Endothelial cell (in vitro differentiated cells): ENCODE results near the gene ATG4D. TPM values are rescaled to one million over a fixed set of nuclear protein-coding genes. Genes with fewer than 3 reads are reported as not detected.

Experiments used
- DNase-seq: peaks from one replicate; pipeline ENCODE4 v3.0.0; 2021; ENCODE audit warnings: low spot score
- H3K27ac Mint-ChIP-seq: one replicate; pipeline ENCODE4 v1.8.0; 2021; ENCODE audit warnings: mixed read lengths, inconsistent platforms; ENCODE audit not compliant: unreplicated experiment
- H3K27me3 Mint-ChIP-seq: one replicate; pipeline ENCODE4 v1.8.0; 2021; ENCODE audit warnings: mild to moderate bottlenecking, moderate library complexity, mixed read lengths, inconsistent platforms; ENCODE audit not compliant: unreplicated experiment
- H3K36me3 Mint-ChIP-seq: one replicate; pipeline ENCODE4 v1.8.0; 2021; ENCODE audit warnings: mild to moderate bottlenecking, low read depth, mixed read lengths, inconsistent platforms; ENCODE audit not compliant: unreplicated experiment
- H3K4me1 Mint-ChIP-seq: one replicate; pipeline ENCODE4 v1.8.0; 2021; ENCODE audit warnings: mild to moderate bottlenecking, mixed read lengths, inconsistent platforms; ENCODE audit not compliant: unreplicated experiment
- H3K4me3 Mint-ChIP-seq: one replicate; pipeline ENCODE4 v1.8.0; 2021; ENCODE audit warnings: mild to moderate bottlenecking, mixed read lengths, inconsistent platforms; ENCODE audit not compliant: unreplicated experiment
- H3K9me3 Mint-ChIP-seq: one replicate; pipeline ENCODE4 v1.8.0; 2021; ENCODE audit warnings: mixed read lengths, inconsistent platforms; ENCODE audit not compliant: unreplicated experiment
- CTCF ChIP-seq: fragments of 200-600 bp; sonication (generic); IDR thresholded peaks from one replicate; pipeline ENCODE4 v1.5.0; 2021; ENCODE audit warnings: antibody characterized with exemption; ENCODE audit not compliant: unreplicated experiment
- total RNA-seq: library from RNA; stranded (reverse); fragmentation: NEBNext Ultra II Directional; extraction: Animal tissue kit (Norgen Biotek cat#: 25700); gene quantifications from one replicate; pipeline ENCODE4 v1.2.1, GENCODE V29; 2021; ENCODE audit not compliant: unreplicated experiment

ATG4D gene
- total RNA-seq, 1 donor from 2014 or later: 11.8 TPM

- TF ChIP-seq CTCF: no peak
- Mint-ChIP-seq H3K36me3 (peaks cover 7% of the 10 kb centered on the region), H3K9me3 (no peaks in the 10 kb centered on the region), H3K4me3 (peak overlapping the region; percentile 3), H3K27ac (no peak overlapping the region), H3K27me3 (peaks cover 42% of the 10 kb centered on the region), H3K4me1 (peaks cover 18% of the 10 kb centered on the region)
- no peak for DNase-seq
These were observed 27.7 kb upstream of the ATG4D start for GRCh38 chr19:10516064-10516385.

GRCh38 chr19:10516671-10517286 lies 26.9 kb upstream of the ATG4D start:
- H3K9me3 Mint-ChIP-seq: no peaks in the 10 kb centered on the region
- H3K27ac Mint-ChIP-seq: no peak overlapping the region
- no peak for TF ChIP-seq CTCF
- no peak for DNase-seq
- peaks cover 18% of the 10 kb centered on the region for H3K4me1 Mint-ChIP-seq
- H3K4me3 Mint-ChIP-seq: peak overlapping the region; percentile 68
- H3K27me3 Mint-ChIP-seq: peaks cover 42% of the 10 kb centered on the region
- peaks cover 7% of the 10 kb centered on the region for H3K36me3 Mint-ChIP-seq

- no peak for TF ChIP-seq CTCF
- no peak for DNase-seq
- Mint-ChIP-seq H3K9me3 (no peaks in the 10 kb centered on the region), H3K36me3 (peaks cover 7% of the 10 kb centered on the region), H3K27ac (no peak within 1 kb of the TSS), H3K27me3 (peaks cover 42% of the 10 kb centered on the region), H3K4me1 (peaks cover 18% of the 10 kb centered on the region), H3K4me3 (peak within 1 kb of the TSS; percentile 68)
These were observed 26.3 kb upstream of the ATG4D start, which contains the start of gene S1PR5 for GRCh38 chr19:10517361-10517759. TSS of gene S1PR5 (minus strand) at chr19:10517447. CDS start at chr19:10515011, 2,436 bp downstream.

- no peak for TF ChIP-seq CTCF
- Mint-ChIP-seq H3K4me1 (peaks cover 18% of the 10 kb centered on the region), H3K4me3 (peak overlapping the region; percentile 26), H3K27ac (no peak overlapping the region), H3K27me3 (peaks cover 42% of the 10 kb centered on the region), H3K36me3 (peaks cover 7% of the 10 kb centered on the region), H3K9me3 (no peaks in the 10 kb centered on the region)
- DNase-seq: no peak
These were observed 25.8 kb upstream of the ATG4D start for GRCh38 chr19:10517760-10518443.
